GM20000 (cell line): ENCODE data around the gene KNTC1.
"Not testable (repeated sequence)": the region's sequence is repeated elsewhere in the genome, so short reads cannot be mapped to it uniquely, and the experiment has no call there.

Experiments used
- DNase-seq: peaks from one replicate; pipeline ENCODE4 v3.0.0; 2012; ENCODE audit warnings: low spot score
- CTCF ChIP-seq: IDR thresholded peaks from 2 replicates; pipeline ENCODE4 v1.5.1; 2012; ENCODE audit warnings: mild to moderate bottlenecking, control low read depth; ENCODE audit errors: extremely low read depth, missing control alignments

The KNTC1 gene

DNA sequence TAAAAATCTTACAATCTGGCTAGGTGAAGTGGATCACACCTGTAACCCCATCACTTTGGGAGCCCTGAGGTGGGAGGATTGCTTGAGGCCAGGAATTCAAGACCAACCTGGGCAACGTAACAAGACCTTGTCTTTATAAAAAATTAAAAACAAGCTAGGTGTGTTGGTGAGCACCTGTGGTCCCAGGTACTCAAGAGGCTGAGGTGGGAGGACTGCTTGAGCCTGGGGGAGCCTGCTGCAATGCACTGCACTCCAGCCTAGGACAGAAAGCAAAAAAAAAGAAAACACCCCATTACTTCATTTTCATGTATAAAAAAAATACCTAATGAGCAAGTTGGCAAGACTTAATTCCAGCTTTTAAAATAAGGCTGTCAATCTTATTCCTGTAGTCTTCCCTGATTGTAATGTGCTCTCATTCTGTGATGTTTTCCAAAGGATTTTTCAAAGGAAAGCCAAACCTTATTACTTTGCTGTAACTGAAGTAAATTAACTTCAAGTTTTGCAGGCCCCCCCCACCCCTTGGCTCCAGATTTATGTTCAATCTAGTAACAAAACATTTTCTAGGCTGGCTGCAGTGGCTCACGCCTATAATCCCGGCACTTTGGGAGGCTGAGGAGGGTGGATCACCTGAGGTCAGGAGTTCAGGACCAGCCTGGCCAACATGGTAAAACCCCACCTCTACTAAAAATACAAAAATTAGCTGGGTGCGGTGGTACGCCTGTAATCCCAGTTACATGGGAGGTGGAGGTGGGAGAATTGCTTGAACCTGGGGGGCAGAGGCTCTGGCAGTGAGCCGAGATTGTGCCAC lies 23.1 kb upstream of the KNTC1 start:
- TF ChIP-seq CTCF = no peak
- DNase-seq = no peak

DNA sequence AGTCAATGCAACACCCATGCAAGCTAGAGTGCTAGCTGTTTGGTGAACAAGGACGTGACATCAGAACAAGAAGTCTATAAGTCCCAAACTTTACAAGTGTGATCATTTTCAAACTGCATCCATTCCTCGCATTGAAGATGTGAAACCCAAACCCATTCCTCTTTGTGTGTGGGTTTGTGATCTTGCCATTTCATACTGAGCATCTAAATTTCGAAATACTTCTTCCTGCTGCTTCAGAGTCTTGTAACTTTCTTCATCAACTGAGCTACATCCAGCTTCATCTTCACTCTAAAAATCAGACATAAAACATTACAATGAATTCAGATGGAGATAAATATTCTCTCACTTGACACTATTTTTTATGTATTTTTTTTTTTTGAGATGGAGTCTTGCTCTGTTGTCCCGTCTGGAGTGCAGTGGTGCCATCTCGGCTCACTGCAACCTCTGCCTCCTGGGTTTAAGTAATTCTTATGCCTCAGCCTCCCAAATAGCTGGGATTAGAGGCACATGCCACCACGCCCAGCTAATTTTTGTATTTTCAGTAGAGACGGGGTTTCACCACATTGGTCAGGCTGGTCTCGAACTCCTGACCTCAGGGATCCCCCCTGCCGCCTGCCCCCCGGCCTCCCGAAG lies 21.5 kb upstream of the KNTC1 start:
- TF ChIP-seq CTCF = no peak
- no peak for DNase-seq

DNA sequence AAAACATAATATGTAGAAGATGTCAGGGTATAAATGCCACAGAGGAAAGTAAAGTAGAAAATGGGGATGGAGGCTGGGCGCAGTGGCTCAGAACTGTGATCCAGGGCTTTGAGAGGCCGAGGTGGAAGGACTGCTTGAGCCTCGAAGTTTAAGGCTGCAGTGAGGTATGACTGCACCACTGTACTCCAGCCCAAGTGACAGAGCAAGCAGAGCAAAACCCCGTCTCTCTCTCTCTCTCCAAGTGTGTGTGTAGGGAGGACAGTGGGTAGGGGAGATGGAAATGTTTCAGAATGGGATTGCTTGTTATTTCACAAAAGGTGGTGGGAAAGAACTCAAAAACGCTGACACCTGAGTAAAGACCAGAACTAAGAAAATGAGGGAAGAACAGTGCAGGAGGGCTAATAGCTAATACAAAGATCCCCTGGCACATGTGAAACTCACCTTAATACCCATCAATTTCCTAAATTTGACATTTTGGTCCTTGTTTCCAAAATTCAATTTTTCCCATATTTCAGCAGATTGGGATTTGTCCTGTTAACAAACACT lies 20.6 kb upstream of the KNTC1 start:
- no peak for DNase-seq
- no peak for TF ChIP-seq CTCF

DNA sequence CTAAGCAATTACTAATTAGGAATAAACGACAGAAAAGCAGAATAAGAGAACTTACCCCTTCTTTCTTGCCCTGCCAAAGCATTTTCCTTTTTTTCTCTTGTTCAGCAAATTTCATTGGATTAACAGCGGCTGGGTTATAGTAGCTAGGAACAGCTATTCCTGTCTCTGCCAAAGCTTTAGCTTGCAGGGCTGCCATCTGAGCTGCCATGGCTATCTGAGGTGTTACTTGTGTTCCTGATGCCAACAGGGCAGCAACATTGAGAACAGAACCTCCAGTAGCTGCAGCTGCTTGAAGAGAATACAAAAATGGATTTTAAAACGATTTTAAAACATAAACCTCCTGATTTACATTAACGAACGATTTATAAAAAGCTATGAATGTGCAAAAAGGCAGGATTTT lies 18.9 kb upstream of the KNTC1 start:
- no peak for TF ChIP-seq CTCF
- no peak for DNase-seq

GRCh38 chr12:122513028-122513427 lies 14.0 kb upstream of the KNTC1 start:
- DNase-seq = not testable (repeated sequence)

DNA sequence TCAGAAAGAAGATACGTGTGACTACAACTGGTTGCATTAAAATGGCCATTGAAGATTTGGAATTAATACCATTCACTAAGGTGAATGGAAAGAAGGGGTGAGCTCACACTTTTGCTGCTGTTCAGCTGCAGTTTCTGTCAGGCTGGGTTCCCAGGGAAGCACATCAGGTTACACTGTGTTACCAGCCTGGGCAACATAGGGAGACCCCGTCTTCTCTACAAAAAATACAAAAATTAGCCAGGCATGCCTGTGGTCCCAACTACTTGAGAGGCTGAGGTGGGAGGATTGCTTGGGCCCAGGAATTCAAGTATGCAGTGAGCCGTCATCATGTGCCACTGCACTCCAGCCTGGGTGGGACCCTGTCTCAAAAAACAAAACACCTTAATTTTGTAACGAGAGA lies 13.4 kb upstream of the KNTC1 start:
- TF ChIP-seq CTCF = no peak
- no peak for DNase-seq

GRCh38 chr12:122515275-122515674 lies 11.8 kb upstream of the KNTC1 start:
- DNase-seq = no peak
- no peak for TF ChIP-seq CTCF
